Embryonic facial prominence (tissue), 1 donor: Measurements from ENCODE around the gene NHLH1.

Source experiments
- DNase-seq: peaks from one replicate; pipeline ENCODE4 v3.0.0-alpha.2; 2016; ENCODE audit errors: extremely low spot score

NHLH1 gene

GRCh38 chr1:160412028-160412362 is 45.1 kb downstream of the NHLH1 start:
- DNase-seq = no peak

- DNase-seq = no peak
Measured at GRCh38 chr1:160413716-160414115, 46.8 kb downstream of the NHLH1 start.

- no peak for DNase-seq
Measured at GRCh38 chr1:160414881-160415280, 48.0 kb downstream of the NHLH1 start.

GRCh38 chr1:160415696-160416290 is 48.9 kb downstream of the NHLH1 start:
- DNase-seq = no peak

GRCh38 chr1:160416369-160416768 is 49.5 kb downstream of the NHLH1 start:
- DNase-seq = no peak

- no peak for DNase-seq
Measured at GRCh38 chr1:160418483-160418882, 51.6 kb downstream of the NHLH1 start.

GRCh38 chr1:160419150-160419837 is 52.4 kb downstream of the NHLH1 start:
- no peak for DNase-seq

- no peak for DNase-seq
Measured at GRCh38 chr1:160419838-160420169, 52.9 kb downstream of the NHLH1 start.

- DNase-seq = no peak
Measured at GRCh38 chr1:160420881-160421842, 54.3 kb downstream of the NHLH1 start.

- DNase-seq = no peak
Measured at GRCh38 chr1:160421881-160422280, 55.0 kb downstream of the NHLH1 start.
